Activated gamma-delta T cell treated with Interleukin-2 at 50 U/mL for 16 hours (primary cell): ENCODE data around the gene CHAC2.
"Not testable (repeated sequence)": the region's sequence is repeated elsewhere in the genome, so short reads cannot be mapped to it uniquely, and the experiment has no call there.

ENCODE experiments used
- DNase-seq: peaks from one replicate; pipeline ENCODE4 v3.0.0-alpha.2; 2020

CHAC2 gene

DNA sequence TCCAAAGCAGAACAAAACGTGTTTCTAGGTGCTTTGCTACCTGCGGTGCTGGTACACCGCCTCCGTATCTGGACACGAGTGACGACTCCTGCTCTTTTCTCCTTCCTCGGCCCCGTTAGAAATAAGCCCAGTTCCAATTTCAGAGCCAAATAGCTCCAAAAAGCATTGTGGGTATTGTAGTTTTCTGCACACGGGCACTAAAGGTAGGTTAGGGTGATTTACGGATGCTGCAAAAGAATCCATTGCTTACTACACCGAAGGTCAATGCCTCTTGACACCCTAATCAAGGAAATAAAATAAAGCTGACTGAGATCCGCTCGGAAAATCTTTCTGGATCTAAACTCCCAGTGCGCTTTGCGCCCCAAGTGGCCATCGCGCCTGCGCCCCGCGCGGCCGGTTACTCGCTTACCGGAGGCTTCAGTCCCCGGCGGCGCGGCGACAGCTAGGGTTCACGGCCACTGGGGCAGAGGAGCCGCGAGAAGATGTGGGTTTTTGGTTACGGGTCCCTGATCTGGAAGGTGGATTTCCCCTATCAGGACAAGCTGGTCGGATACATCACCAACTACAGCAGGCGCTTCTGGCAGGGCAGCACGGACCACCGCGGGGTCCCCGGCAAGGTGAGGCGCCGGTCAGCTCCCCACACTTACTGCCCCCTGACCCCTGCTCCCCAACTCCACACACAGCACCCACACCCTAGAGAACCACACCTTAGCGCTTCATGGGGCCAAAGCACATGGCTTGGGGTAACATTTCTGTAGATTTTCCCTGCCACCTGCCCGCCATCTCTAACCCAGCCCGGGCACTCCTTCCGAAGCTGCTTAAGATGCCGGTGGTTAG is at the start of gene CHAC2:
Gene CHAC2, plus strand, starts transcription at position 400 of the 837 bp plus-strand sequence. Its CDS starts 83 bp downstream, at position 483.
- peak; percentile 77 for DNase-seq

DNA sequence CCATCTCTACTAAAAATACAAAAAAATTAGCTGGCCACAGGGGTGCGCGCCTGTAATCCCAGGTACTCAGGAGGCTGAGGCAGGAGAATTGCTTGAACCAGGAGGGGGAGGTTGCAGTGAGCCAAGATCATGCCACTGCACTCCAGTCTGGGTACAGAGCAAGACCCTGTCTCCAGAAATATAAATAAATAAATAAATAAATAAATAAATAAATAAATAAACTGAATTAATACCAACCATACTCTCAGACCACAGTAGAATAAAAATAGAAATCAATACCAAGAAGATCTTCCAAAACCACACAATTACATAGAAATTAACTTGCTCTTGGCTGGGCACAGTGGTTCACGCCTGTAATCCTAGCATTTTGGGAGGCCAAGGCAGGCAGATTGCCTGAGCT is 46.7 kb upstream of the CHAC2 start:
- not testable (repeated sequence) for DNase-seq

DNA sequence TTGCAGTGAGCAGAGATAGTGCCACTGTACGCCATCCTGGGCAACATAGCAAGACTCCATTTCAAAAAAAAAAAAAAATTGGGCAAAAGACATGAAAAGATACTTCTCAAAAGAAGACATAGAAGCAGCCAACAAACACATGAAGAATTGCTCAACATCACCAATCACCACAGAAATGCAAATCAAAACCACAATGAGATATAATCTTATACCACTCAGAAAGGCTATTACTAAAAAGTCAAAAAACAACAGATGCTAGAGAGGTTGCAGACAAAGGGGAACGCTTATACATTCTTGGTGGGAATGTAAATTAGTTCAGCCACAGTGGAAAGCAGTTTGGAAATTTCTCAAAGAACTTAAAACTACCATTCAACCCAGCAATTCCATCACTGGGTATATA is 43.1 kb upstream of the CHAC2 start:
- DNase-seq: no peak

DNA sequence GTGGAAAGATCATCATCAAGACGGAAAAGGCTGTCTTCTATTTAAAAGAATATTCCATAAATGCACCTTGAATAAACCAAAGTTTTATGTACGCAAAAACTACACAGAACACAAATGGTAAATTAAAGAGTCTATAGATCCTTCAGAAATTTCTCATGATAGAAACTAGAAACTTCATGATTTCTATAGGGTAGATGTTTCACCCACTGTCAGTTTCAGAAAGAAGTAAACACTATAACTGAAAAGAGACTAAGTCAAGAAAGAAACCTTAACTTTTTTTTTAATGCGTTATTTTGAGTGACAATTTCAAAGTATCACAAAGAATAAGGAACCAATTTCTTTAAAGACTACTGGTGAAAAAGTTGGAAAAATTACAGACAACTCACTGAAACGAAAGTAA is 41.9 kb upstream of the CHAC2 start:
- DNase-seq: no peak

DNA sequence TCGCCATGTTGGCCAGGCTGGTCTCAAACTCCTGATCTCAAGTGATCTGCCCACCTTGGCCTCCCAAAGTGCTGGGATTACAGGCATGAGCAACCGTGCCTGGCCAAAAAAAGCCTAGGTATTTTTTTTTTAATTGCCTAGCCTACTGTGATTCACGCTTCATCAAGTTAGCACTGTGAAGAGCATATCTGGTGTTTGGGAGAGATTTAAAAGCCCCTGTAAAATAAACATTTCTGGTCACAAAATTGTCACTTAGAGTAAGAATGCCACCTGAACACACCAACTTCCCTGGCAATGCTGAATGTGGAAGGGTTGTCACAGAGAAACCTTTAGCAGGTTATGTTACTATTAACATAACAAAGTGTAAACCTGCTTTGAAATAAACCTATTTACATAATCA is 39.7 kb upstream of the CHAC2 start:
- no peak for DNase-seq

DNA sequence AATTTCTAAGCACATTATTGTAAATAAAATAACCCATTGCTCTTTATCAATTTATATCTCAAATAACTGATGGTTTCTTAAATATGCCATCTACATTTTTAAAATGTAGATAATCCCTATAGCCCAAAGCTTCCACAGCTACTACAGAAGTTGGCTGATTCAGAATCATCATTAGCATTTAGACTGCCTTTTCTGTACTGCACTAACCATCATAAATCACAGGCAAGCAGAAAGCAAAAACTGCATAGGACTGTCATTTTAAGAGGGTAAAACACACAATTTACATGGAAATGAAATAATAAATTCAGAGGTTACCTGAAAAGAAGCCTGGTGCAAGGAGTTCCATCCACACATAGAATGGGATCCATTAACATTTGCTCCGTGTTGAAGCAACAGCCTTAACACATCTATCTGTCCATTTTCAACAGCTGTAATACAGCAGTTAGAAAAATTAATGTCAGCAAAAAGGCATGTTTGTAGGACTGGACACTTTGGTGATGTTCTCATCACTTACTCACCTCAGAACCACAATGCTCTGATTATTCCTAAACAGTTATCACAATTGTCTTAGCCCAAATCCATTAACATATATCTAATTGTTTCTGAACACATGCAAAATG is 38.4 kb upstream of the CHAC2 start:
- DNase-seq: no peak

DNA sequence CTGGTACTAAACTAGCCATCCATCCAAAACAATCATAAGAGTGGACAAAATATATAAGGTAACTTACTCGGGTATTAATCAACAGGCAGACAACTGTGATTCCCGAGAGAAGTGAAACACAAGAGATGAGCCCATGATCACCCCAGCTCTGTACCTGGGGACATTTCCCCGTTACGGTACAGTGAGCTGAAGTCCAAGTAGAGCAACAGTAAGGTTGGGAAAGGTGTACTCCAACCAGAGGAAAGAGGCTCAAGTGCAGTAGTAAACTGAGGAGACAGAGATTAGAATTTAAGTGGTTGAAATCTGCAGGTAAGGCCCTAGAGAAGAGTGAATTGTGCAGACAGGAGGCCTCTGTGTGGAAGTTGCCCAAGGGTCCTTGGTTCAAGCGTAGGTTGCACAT is 30.5 kb upstream of the CHAC2 start:
- DNase-seq: no peak

DNA sequence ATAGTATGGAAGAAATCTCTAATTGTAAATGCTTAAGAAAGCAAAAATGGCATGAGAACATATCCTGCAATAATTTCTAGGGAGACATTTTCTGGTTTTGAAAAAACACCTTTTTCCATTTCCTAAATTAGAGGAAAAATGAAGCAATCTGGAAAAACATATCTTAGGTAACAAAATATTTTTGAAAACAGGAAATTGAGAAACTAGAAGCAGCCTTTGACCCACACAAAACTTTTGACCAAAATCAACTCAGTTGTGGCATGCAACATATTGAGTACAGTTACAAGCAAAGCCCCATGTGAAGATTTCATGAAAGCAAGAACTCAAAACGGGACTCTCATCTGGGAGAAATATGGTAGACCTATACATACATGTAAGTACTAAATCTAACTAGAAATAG is 28.6 kb upstream of the CHAC2 start:
- no peak for DNase-seq

DNA sequence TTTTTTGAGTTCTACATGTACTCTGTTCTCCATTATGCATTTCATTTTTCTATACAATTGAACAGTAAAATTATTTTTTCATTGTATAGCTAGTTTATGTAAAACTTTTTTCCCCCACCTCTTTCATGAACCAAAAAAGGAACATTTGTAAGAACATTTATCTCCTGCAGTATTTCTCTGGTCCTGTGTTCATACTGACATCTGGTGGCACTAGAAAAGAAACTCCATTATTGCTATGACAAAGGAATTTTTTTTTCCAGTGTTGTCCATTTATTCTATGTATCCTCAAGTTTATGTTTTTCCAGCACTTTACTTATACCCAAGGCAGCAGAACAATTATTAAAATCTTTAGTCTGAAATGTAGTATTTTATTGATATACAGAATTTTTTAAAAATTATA is 27.4 kb upstream of the CHAC2 start:
- DNase-seq: no peak

DNA sequence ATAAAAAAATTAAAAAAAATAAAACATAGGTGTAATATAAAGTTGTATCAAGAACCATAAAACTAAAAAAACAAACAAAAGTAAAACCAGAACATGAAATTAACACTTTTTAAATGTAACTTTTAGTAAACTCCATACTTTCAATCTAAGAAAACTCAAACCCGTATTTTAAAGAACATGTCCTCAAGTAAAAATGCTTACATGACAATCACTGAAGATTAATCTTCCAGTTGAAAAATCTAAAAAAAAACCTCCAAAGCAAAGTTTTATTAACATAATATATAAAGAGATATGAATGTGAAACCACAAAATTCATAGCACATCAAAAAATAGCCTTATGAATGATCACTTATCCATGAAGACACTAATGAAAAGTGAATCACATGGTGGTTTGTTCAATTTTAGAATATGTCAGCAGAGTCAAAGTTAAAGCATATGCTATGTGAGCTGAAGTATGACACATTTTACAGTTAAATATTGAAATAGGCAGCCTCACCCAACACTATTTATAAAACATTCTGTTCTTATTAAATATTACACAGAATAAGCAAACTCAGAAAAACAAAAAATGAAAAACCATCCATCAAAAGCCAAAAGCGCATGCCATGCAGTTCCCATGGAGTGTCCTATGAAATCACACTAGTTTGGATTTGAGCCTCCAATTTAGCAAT is 23.1 kb upstream of the CHAC2 start:
- DNase-seq: no peak

DNA sequence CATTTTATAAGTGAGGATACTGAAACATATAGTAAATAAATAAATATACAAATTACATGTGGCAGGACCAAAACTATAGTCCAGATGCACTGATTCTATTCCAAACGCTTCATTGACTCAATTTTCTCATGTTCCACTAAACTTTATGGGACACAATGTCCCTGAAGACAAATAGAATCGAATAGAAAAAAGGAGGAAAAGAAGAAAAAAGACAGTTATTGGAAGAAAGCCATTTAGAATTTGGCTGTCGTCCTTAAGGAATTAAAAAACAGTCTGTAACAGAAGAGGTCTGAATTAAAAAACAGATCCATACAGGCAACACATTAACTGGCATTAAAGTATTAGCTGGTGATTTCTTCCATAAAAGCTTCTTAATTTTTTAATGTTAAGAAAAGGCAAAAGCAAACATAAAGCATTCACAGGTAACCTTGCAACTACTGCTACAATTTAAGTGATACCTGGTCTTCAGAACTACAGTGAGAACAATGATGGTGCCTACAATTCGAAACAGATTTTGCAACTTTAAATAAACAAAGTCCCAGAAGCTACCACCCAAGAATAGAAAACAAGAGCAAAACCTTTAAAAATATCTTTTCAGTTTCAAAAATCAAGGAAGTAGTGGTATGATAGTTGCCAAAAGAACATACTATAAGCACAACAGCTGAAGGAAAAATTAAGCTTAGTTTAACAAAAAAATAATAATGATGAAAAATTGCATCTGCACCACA is 17.4 kb upstream of the CHAC2 start:
- DNase-seq: no peak

DNA sequence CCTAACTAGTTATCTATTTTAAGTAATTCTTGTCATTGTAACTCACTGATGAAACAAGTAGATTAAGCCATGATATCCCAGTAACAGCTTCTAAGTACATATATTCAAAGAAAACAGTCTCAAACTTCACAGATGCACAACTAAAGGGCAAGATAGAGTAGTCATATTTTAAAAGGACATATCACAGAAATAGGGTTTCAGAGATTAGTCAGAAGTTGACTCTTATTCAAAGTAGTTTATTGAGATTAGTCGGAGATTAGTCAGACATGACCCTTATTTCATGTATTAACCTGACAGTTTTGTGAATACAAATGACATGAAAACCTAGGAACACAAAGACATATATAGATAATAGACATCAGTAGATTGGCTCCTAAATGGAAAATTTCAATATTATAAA is 15.9 kb upstream of the CHAC2 start:
- DNase-seq: no peak

DNA sequence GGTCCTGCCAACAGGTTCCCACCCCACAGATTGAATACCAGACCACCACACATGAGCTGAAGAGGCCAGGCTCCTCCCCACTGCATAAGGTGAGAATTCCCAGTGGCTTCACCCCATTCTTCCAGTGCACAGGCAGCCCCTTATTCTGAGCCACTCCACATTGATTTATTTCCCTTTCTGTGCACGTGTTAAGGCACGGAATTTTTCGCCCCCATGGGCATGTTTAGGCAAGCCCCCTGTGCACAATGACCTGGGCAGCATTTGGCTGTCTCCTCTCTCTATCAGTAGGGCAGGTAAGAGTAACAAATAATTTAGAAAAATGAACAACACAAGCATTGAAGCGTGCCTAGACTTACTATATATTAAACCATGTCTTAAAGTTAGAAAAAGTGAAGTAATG is 15.2 kb upstream of the CHAC2 start:
- DNase-seq: no peak

DNA sequence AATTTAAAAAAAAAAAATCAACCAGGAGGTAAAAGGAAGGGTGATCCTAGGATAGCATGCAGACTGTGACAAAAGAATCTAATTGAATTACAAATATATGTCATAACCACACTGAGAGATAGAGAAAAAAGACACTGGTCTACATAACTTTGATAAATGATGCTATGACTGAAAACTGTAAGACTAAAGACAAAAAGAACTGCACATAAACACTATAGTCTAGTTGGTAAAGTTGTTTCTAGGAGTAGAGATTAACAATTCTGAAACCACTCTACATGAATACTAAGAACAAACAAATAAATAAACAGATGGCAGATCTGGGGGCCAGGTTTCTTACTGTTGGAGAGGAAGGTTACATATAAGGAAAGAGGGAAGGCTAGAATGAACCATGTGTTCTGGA is 14.6 kb upstream of the CHAC2 start:
- DNase-seq: no peak

DNA sequence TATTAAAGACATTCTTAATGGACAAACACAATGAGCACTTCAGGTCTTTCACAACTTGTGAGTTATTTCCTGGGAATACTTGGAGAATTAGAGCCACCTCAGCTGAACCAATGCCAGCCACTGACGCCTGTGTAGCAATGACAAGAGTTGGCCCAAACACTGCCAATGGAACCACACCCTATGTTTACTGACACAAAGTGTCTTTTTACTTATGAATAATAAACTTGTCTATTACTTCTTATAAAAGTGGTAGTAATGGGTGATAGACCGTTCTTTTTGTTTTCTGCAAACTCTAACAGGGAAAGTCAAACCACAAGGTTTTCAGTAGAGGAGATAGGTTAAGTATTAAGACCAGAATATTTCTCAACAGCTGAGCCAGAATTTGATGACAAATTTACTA is 12.5 kb upstream of the CHAC2 start:
- no peak for DNase-seq

DNA sequence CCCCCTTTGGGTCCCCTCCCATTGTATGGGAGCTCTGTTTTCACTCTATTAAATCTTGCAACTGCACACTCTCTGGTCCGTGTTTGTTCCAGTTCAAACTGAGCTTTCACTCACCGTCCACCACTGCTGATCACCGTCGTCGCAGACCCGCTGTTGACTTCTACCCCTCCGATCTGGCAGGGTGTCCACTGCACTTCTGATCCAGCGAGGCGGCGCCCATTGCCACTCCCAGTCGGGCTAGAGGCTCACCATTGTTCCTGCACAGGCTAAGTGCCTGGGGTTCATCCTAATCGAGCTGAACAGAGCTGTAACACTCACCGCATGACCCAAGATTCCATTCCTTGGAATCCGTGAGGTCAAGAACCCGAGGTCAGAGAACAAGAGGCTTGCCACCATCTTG is 11.0 kb upstream of the CHAC2 start:
- DNase-seq: no peak

DNA sequence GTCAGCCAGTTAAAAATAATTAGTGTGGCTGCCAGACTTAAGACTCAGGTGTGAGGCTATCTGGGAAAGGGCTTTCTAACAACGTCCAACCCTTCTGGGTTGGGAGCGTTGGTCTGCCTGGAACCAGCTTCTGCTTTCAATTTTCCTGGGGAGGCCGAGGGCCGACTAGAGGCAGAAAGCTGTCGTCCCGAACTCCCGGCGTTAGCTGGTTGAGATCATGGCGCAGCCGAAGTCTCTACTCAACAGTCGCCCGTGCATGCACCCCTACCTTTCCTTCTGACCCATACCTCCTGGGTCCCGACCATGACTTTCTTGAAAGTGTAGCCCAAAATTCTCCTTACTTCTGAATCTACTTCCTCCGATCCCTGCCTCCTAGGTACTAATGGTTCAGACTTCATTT is 10.4 kb upstream of the CHAC2 start:
- not testable (repeated sequence) for DNase-seq

DNA sequence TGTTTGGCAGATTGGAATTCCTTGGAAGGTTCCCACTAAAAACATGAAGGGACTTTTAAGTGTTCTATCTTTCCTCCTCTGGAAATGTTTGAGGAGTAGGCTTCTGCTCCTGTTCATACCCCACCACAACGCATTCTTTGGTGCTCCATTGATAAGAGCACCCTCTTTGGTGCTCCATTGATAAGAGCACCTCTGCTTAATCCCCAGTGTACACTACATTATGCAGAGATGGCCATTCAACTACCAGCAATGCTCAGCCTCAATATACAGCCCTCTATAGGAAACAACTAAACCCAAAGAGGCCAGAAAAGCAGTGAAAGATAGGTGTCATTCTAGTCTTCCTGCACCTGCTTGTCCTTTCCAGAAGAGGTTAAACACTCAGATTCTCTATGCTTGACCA is 1.8 kb upstream of the CHAC2 start:
- DNase-seq: no peak

DNA sequence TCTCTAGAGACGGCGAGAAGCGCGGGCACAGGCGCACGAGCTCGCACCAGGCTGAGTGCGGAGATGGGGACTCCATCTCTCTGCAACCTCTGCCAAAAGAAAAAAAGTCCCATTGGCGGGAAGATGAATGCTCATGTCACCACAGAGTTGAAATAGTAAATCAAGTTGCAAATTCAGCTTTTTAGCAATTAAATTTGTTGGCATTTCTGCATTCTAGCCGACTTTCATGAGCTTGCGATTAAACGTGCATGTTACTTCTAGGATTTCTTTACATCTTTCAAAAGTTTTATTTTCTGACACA is 588 bp downstream of the CHAC2 start:
- no peak for DNase-seq

DNA sequence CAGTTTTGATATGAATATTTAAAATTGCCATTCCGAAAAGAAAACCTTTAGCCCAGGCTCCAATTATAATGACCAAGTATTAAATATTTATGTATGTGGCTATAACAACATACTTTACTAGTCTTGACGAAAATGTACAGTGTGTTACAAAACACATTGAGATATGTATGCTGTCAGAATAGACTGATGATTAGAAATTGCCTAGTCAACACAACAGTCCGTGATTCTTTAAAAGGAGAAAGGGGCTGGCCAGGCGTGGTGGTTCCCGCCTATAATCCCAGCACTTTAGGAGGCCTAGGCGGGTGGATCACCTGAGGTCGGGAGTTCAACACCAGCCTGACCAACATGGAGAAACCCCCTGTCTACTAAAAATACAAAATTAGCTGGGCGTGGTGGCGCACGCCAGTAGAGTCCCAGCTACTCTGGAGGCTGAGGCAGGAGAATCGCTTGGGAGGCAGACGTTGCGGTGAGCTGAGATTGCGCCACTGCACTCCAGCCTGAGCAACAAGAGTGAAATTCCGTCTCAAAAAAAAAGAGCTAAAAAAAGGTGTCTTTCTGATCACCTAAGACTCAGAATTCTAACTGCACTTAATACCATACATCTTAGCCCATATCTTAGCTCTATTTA is 1.8 kb downstream of the CHAC2 start:
- DNase-seq: no peak

DNA sequence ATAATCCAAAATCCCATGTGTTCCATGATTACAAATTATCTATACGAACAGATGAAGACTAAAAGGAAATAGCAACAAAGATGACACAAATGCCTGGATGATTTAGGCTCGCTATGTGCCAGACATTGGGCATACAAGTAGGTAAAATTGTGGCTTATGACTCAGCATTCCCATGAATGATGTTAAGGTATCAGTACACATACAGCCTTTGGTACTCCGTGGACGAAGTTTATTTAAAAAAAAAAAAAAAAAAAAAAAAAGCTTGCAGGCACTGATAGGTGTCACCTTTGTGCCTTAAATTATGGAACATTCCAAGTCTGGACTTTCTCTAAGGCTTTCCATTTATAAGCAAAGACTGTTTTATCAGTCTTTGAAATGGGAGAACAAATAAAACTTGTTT is 2.7 kb downstream of the CHAC2 start:
- DNase-seq: no peak

DNA sequence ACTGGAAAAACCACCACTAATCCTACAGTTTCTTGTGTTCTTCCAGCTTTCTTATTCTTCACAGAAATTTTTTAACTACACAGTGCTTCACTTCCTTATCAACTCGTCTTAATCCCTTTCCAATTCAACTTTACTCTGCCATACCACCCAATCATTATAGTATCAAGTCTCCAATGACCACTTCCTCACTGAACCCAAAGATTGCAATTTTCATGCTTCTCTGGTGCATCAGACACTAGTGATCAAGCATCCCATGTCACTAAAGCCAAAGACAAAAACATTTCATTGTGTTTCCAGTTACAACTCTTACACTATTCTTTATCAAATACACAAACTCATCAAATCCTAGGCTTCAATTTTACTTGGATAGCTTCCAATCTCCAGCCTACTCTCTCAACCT is 9.5 kb downstream of the CHAC2 start:
- DNase-seq: no peak

DNA sequence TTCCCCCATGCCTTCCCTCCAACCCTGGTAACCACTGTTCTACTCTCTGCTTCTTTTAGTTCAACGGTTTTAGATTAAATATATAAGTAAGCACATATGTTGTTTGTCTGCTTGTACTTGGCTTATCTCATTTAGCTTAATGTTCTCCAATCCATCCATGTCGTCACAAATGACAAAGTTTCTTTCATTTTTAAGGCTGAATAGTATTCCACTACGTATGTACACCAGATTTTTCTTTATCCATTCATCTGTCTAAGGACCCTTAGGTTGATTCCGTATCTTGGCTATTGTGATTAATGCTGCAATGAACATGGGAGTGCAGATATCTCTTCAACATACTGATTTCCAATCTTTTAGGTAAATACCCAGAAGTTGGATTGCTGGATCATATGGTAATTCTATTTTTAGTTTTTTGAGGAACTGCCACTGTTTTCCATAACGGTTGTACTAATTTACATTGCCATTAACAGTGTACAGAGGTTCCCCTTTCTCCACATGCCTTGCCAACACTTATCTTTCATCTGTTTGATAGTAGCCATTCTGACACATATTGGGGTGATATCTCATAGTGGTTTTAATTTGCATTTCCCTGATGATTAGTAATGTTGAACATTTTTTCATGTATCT is 11.0 kb downstream of the CHAC2 start:
- DNase-seq: no peak
